Breast epithelium (tissue), 3 donors: ENCODE results near the gene TACR2.

Source experiments
- CTCF ChIP-seq, 3 donors: fragments of 450-650 bp; IDR thresholded peaks; one replicate each; pipeline ENCODE4 v1.5.1; 2016 to 2017; ENCODE audit warnings: antibody characterized with exemption in 3 of 3, mild to moderate bottlenecking in 3 of 3, moderate library complexity in 3 of 3
- POLR2A ChIP-seq: fragments of 450-650 bp; IDR thresholded peaks from one replicate; pipeline ENCODE4 v1.6.1; 2016; ENCODE audit warnings: antibody characterized with exemption, mild to moderate bottlenecking, moderate library complexity
- POLR2AphosphoS5 ChIP-seq, 3 donors: sonication (generic); formaldehyde crosslinking; IDR thresholded peaks; one replicate each; pipeline ENCODE4 v1.6.1; 2017; ENCODE audit warnings: antibody characterized with exemption in 3 of 3

- TF ChIP-seq CTCF (IDR thresholded peaks at IDR 0.05) (no peak), POLR2A (no peak), POLR2AphosphoS5 (IDR thresholded peaks at IDR 0.05) (no peak)
Measured at GRCh38 chr10:69377933-69378332, 38.8 kb downstream of the TACR2 start.
